Neural cell (in vitro differentiated cells): ENCODE measurements around the gene ACACA. TPM values are rescaled to one million over a fixed set of nuclear protein-coding genes. Genes with fewer than 3 reads are reported as not detected.
"Not testable (repeated sequence)": the region's sequence is repeated elsewhere in the genome, so short reads cannot be mapped to it uniquely, and the experiment has no call there.

Experiments used
- H2AFZ ChIP-seq: fragments of 200-600, 300-800 bp; sonication (generic), shearing (Covaris generic); 2 replicates; pipeline ENCODE4 v1.6.0; 2014; ENCODE audit warnings: low read depth, mild to moderate bottlenecking, antibody characterized with exemption, low read length, moderate library complexity
- H3F3A ChIP-seq: fragments of 200-600 bp; shearing (Covaris generic); 2 replicates; pipeline ENCODE4 v1.6.1; 2016; ENCODE audit warnings: mild to moderate bottlenecking, moderate library complexity, mixed read lengths, antibody characterized with exemption, low read length; ENCODE audit not compliant: insufficient read depth, poor library complexity, severe bottlenecking
- H3K27ac ChIP-seq: fragments of 200-600, 300-800 bp; sonication (generic), shearing (Covaris generic); 2 replicates; pipeline ENCODE4 v1.5.1; 2014; ENCODE audit warnings: mild to moderate bottlenecking, low read length, moderate library complexity
- H3K27me3 ChIP-seq: fragments of 300-800, 200-600 bp; sonication (generic), shearing (Covaris generic); 2 replicates; pipeline ENCODE4 v1.6.0; 2014; ENCODE audit warnings: mild to moderate bottlenecking, low read depth, low read length, moderate library complexity; ENCODE audit not compliant: insufficient read depth
- H3K36me3 ChIP-seq: fragments of 300-800, 200-600 bp; sonication (generic), shearing (Covaris generic); 2 replicates; pipeline ENCODE4 v1.5.1; 2014; ENCODE audit warnings: mild to moderate bottlenecking, antibody characterized with exemption, low read length, moderate library complexity; ENCODE audit not compliant: insufficient read depth
- H3K4me2 ChIP-seq: fragments of 300-800, 200-600 bp; sonication (generic), shearing (Covaris generic); 2 replicates; pipeline ENCODE4 v1.6.0; 2014; ENCODE audit warnings: mild to moderate bottlenecking, low read length
- H3K4me3 ChIP-seq: fragments of 300-800, 200-600 bp; sonication (generic), shearing (Covaris generic); 2 replicates; pipeline ENCODE4 v1.5.1; 2014; ENCODE audit warnings: mild to moderate bottlenecking, low read length, moderate library complexity
- H3K79me2 ChIP-seq: fragments of 200-600 bp; shearing (Covaris generic); replicated peaks from 2 replicates; pipeline ENCODE4 v1.6.0; 2014; ENCODE audit warnings: mild to moderate bottlenecking, low read length, moderate library complexity; ENCODE audit not compliant: insufficient read depth
- H3K9ac ChIP-seq: fragments of 300-800, 200-600 bp; sonication (generic), shearing (Covaris generic); 2 replicates; pipeline ENCODE4 v1.6.1; 2016; ENCODE audit warnings: mild to moderate bottlenecking, low read length, mixed read lengths
- H3K9me2 ChIP-seq: fragments of 200-600 bp; shearing (Covaris generic); 2 replicates; pipeline ENCODE4 v1.6.1; 2016; ENCODE audit warnings: mild to moderate bottlenecking, low read length, mixed read lengths; ENCODE audit not compliant: insufficient read depth
- H3K9me3 ChIP-seq: fragments of 200-600, 300-800 bp; sonication (generic), shearing (Covaris generic); 2 replicates; pipeline ENCODE4 v1.6.1; 2016; ENCODE audit warnings: mild to moderate bottlenecking, mixed run types, low read length, moderate library complexity, mixed read lengths
- H4K20me1 ChIP-seq: fragments of 200-600 bp; shearing (Covaris generic); 2 replicates; pipeline ENCODE4 v1.6.1; 2016; ENCODE audit warnings: mild to moderate bottlenecking, mixed run types; ENCODE audit not compliant: insufficient read depth
- EP300 ChIP-seq: fragments of 450-650 bp; conservative IDR thresholded peaks from 2 replicates; pipeline ENCODE4 v1.6.1; 2014; ENCODE audit warnings: antibody characterized with exemption, mild to moderate bottlenecking, moderate library complexity; ENCODE audit not compliant: poor library complexity, severe bottlenecking
- EZH2 ChIP-seq: fragments of 200-600, 300-800 bp; shearing (Covaris generic), sonication (generic); IDR thresholded peaks from 2 replicates; pipeline ENCODE4 v1.6.1; 2014; ENCODE audit warnings: antibody characterized with exemption, low read length, borderline replicate concordance, mild to moderate bottlenecking; ENCODE audit not compliant: insufficient read depth, poor library complexity, severe bottlenecking
- MXI1 ChIP-seq: fragments of 450-650 bp; conservative IDR thresholded peaks from 2 replicates; pipeline ENCODE4 v1.6.1; 2014; ENCODE audit warnings: antibody characterized with exemption, mild to moderate bottlenecking; ENCODE audit not compliant: poor library complexity, severe bottlenecking
- POLR2AphosphoS5 ChIP-seq: IDR thresholded peaks from 2 replicates; pipeline ENCODE4 v1.6.1; 2012
- RAD21 ChIP-seq: fragments of 450-650 bp; conservative IDR thresholded peaks from 2 replicates; pipeline ENCODE4 v1.6.1; 2014; ENCODE audit warnings: antibody characterized with exemption, mild to moderate bottlenecking, moderate library complexity
- SMC3 ChIP-seq: fragments of 450-650 bp; conservative IDR thresholded peaks from 2 replicates; pipeline ENCODE4 v1.6.1; 2014; ENCODE audit warnings: antibody characterized with exemption, mild to moderate bottlenecking, moderate library complexity; ENCODE audit not compliant: poor library complexity
- TAF1 ChIP-seq: IDR thresholded peaks from 2 replicates; pipeline ENCODE4 v1.6.1; 2012; ENCODE audit warnings: low read depth
- polyA plus RNA-seq: library from polyadenylated mRNA; depleted of rRNA; stranded (reverse); fragments of >200 nt; gene quantifications from 2 replicates; pipeline ENCODE4 v1.2.3, GENCODE V29; 2014
- TF ChIP-seq, protein P1 (sequence below): IDR thresholded peaks from 2 replicates; pipeline ENCODE4 v1.6.1; 2012; ENCODE audit warnings: borderline replicate concordance
- TF ChIP-seq, protein P2 (sequence below): fragments of 450-650 bp; IDR thresholded peaks from 2 replicates; pipeline ENCODE4 v1.5.1; 2014; ENCODE audit warnings: antibody characterized with exemption, mild to moderate bottlenecking, moderate library complexity; ENCODE audit not compliant: poor library complexity, severe bottlenecking

Gene ACACA
- polyA plus RNA-seq, 1 donor from 2014 or later: 38.4 TPM

DNA sequence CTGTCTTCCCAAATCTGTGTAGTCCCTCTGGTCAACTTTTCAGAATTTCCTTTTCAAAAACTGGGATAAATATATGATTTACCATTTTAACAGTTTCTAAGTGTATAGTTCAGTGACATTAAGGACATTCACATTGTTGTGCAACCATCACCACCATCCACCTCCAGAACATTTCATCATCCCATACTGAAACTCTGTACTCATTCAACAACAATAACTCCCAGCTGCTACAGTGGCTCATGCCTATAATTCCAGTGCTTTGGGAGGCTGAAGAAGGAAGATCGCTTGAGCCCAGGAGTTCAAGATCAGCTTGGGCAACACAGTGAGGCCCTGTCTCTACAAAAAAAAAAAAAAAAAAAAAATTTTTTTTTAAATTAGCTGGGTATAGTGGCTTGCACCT is 326.9 kb downstream of the ACACA start:
- H3K79me2 ChIP-seq: no peaks in the 10 kb centered on the region
- H3F3A ChIP-seq: no peaks in the 10 kb centered on the region
- no peaks in the 10 kb centered on the region for H4K20me1 ChIP-seq
- no peaks in the 10 kb centered on the region for H3K36me3 ChIP-seq
- H3K9me2 ChIP-seq: no peaks in the 10 kb centered on the region
- H3K4me2 ChIP-seq: no peak overlapping the region
- H3K4me3 ChIP-seq: no peak overlapping the region
- TF ChIP-seq SMC3: no peak
- TF ChIP-seq, protein P1, sequence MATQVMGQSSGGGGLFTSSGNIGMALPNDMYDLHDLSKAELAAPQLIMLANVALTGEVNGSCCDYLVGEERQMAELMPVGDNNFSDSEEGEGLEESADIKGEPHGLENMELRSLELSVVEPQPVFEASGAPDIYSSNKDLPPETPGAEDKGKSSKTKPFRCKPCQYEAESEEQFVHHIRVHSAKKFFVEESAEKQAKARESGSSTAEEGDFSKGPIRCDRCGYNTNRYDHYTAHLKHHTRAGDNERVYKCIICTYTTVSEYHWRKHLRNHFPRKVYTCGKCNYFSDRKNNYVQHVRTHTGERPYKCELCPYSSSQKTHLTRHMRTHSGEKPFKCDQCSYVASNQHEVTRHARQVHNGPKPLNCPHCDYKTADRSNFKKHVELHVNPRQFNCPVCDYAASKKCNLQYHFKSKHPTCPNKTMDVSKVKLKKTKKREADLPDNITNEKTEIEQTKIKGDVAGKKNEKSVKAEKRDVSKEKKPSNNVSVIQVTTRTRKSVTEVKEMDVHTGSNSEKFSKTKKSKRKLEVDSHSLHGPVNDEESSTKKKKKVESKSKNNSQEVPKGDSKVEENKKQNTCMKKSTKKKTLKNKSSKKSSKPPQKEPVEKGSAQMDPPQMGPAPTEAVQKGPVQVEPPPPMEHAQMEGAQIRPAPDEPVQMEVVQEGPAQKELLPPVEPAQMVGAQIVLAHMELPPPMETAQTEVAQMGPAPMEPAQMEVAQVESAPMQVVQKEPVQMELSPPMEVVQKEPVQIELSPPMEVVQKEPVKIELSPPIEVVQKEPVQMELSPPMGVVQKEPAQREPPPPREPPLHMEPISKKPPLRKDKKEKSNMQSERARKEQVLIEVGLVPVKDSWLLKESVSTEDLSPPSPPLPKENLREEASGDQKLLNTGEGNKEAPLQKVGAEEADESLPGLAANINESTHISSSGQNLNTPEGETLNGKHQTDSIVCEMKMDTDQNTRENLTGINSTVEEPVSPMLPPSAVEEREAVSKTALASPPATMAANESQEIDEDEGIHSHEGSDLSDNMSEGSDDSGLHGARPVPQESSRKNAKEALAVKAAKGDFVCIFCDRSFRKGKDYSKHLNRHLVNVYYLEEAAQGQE: no peak
- TF ChIP-seq TAF1: no peak
- TF ChIP-seq MXI1: no peak
- TF ChIP-seq, protein P2, sequence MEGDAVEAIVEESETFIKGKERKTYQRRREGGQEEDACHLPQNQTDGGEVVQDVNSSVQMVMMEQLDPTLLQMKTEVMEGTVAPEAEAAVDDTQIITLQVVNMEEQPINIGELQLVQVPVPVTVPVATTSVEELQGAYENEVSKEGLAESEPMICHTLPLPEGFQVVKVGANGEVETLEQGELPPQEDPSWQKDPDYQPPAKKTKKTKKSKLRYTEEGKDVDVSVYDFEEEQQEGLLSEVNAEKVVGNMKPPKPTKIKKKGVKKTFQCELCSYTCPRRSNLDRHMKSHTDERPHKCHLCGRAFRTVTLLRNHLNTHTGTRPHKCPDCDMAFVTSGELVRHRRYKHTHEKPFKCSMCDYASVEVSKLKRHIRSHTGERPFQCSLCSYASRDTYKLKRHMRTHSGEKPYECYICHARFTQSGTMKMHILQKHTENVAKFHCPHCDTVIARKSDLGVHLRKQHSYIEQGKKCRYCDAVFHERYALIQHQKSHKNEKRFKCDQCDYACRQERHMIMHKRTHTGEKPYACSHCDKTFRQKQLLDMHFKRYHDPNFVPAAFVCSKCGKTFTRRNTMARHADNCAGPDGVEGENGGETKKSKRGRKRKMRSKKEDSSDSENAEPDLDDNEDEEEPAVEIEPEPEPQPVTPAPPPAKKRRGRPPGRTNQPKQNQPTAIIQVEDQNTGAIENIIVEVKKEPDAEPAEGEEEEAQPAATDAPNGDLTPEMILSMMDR: no peak
- TF ChIP-seq EZH2: no peak
- TF ChIP-seq POLR2AphosphoS5: no peak
- TF ChIP-seq RAD21: no peak
- TF ChIP-seq EP300: no peak
- H3K27ac ChIP-seq: no peak overlapping the region
- H3K27me3 ChIP-seq: no peaks in the 10 kb centered on the region
- no peaks in the 10 kb centered on the region for H3K9me3 ChIP-seq
- H3K9ac ChIP-seq: no peak overlapping the region
- H2AFZ ChIP-seq: no peak overlapping the region

DNA sequence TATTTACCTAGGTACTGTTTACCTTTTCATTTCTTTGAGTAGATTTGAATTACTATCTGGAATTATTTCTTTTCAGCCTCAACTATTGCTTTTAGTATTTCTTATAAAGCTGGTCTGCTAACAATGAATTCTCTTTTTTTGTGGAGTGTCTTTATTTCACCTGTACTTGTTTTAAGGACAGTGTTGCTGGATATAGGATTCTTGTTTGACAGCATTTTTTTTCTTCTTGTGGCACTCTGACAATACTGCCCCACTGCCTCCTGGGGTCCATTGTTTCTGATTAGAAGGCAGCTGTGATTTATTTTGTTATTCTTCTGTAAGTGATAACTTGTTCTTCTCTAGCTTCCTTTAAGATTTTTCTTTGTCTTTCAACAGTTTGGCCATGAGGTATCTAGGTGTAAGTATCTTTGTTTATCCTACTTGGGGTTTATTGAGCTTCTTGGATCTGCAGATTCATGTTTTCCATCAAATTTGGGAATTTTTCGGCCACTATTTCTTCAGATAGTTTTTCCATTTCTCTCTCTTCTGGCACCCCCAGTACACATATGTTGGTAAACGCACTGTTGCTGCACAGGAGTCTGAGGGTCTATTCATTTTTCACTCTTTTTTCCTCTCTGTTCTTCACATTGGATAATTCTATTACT is 327.4 kb downstream of the ACACA start:
- Histone ChIP-seq H3K36me3 (no peaks in the 10 kb centered on the region), H3K9me2 (no peaks in the 10 kb centered on the region), H3K9ac (no peak overlapping the region), H3K79me2 (no peaks in the 10 kb centered on the region), H3K4me2 (no peak overlapping the region), H3K27me3 (no peaks in the 10 kb centered on the region), H4K20me1 (no peaks in the 10 kb centered on the region), H2AFZ (no peak overlapping the region), H3F3A (no peaks in the 10 kb centered on the region), H3K9me3 (no peaks in the 10 kb centered on the region), H3K4me3 (no peak overlapping the region), H3K27ac (no peak overlapping the region)
- TF ChIP-seq SMC3 (no peak), TAF1 (no peak), EP300 (no peak), RAD21 (no peak), MXI1 (no peak), POLR2AphosphoS5 (no peak)
- TF ChIP-seq, protein P1: no peak
- TF ChIP-seq, protein P2: no peak

DNA sequence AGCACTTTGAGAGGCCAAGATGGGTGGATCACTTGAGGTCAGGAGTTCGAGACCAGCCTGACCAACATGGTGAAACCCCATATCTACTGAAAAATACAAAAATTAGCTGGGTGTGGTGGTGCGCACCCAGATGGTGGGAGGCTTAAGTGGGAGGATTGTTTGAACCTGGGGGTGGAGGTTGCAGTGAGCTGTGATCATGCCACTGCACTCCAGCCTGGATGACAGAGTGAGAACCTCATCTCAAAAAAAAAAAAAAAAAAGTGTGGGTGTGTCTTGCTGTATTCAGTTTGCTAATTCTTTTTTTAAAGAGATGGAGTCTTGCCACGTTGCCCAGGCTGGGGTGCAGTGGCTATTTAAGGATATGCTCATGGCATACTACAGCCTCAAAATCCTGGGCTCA is 333.2 kb downstream of the ACACA start:
- not testable (repeated sequence) for H3K36me3 ChIP-seq, H3K79me2 ChIP-seq, H3F3A ChIP-seq, H3K9me3 ChIP-seq, H2AFZ ChIP-seq, H3K9ac ChIP-seq, H3K9me2 ChIP-seq, H4K20me1 ChIP-seq, H3K27me3 ChIP-seq, H3K4me2 ChIP-seq, H3K4me3 ChIP-seq, H3K27ac ChIP-seq
